ENCODE data around the gene SLC2A4RG.

The SLC2A4RG gene

GRCh38 chr20:63742381-63743024 lies 2.9 kb downstream of the SLC2A4RG start:
- no peak for DNase-seq

- DNase-seq: no peak
Observed at GRCh38 chr20:63743210-63743970, 3.8 kb downstream of the SLC2A4RG start.

- no peak for DNase-seq
Observed at GRCh38 chr20:63744158-63744557, 4.6 kb downstream of the SLC2A4RG start.

- DNase-seq: no peak
Observed at GRCh38 chr20:63744574-63745423, 5.2 kb downstream of the SLC2A4RG start.

GRCh38 chr20:63745424-63745805 lies 5.8 kb downstream of the SLC2A4RG start:
- DNase-seq: no peak

GRCh38 chr20:63745961-63746731 lies 6.6 kb downstream of the SLC2A4RG start:
- DNase-seq: no peak

GRCh38 chr20:63746751-63747315 lies 7.3 kb downstream of the SLC2A4RG start:
- no peak for DNase-seq

- no peak for DNase-seq
Observed at GRCh38 chr20:63747622-63748069, 8.1 kb downstream of the SLC2A4RG start.

- no peak for DNase-seq
Observed at GRCh38 chr20:63748070-63748933, 8.7 kb downstream of the SLC2A4RG start.

GRCh38 chr20:63748934-63749270 lies 9.3 kb downstream of the SLC2A4RG start:
- DNase-seq: no peak

GRCh38 chr20:63749597-63750508 lies 10.3 kb downstream of the SLC2A4RG start:
- DNase-seq: no peak

GRCh38 chr20:63750807-63751470 lies 11.4 kb downstream of the SLC2A4RG start:
- no peak for DNase-seq

GRCh38 chr20:63751471-63752271 lies 12.1 kb downstream of the SLC2A4RG start:
- peak; percentile 57 for DNase-seq

- no peak for DNase-seq
Observed at GRCh38 chr20:63752411-63753101, 13.0 kb downstream of the SLC2A4RG start.

GRCh38 chr20:63753381-63753780 lies 13.8 kb downstream of the SLC2A4RG start:
- DNase-seq: no peak

GRCh38 chr20:63754008-63754407 lies 14.4 kb downstream of the SLC2A4RG start:
- no peak for DNase-seq

GRCh38 chr20:63755933-63756647 lies 16.5 kb downstream of the SLC2A4RG start:
- no peak for DNase-seq

- DNase-seq: no peak
Observed at GRCh38 chr20:63756648-63756991, 17.0 kb downstream of the SLC2A4RG start.
